ENCODE measurements around the gene SCN3B. TPM values are rescaled to one million over a fixed set of nuclear protein-coding genes. Genes with fewer than 3 reads are reported as not detected.
A peak's percentile ranks its signal among the peaks of the same experiment; 100 is the strongest.

Gene SCN3B
- total and polyA plus RNA-seq, 2 of the 13 experiments (the other 11 are each of a cell fraction or from before 2014, with no cell fraction given), result 0.07 to 0.11 TPM

GRCh38 chr11:123582992-123583504 is 71.4 kb downstream of the SCN3B start (continued):
- no peak for TF ChIP-seq ZHX2 (IDR thresholded peaks at IDR 0.05; ENCODE audit: low read depth)
- TF ChIP-seq ZHX2 (CRISPR knock-in tag; IDR thresholded peaks at IDR 0.05; ENCODE audit: borderline replicate concordance), result no peak
- TF ChIP-seq TCF7 (IDR thresholded peaks at IDR 0.05; ENCODE audit: low read depth), result no peak
- TF ChIP-seq ZNF251 (CRISPR knock-in tag; IDR thresholded peaks at IDR 0.05), result no peak
- TF ChIP-seq ZNF580 (CRISPR knock-in tag; IDR thresholded peaks at IDR 0.05; ENCODE audit: borderline replicate concordance, low read depth), result no peak
- no peak for TF ChIP-seq TRIM24 (CRISPR knock-in tag; IDR thresholded peaks at IDR 0.05)
- TF ChIP-seq GABPA (IDR thresholded peaks at IDR 0.05; ENCODE audit: low read depth, low read length), result 0 out of 2 replicates have a peak, but pooled peaks have one; percentile 7
- TF ChIP-seq GABPA (CRISPR knock-in tag; IDR thresholded peaks at IDR 0.05; ENCODE audit: low read depth), result no peak
- TF ChIP-seq ZBTB39 (CRISPR knock-in tag; IDR thresholded peaks at IDR 0.05), result no peak
- TF ChIP-seq ZSCAN9 (CRISPR knock-in tag; IDR thresholded peaks at IDR 0.05; ENCODE audit: borderline replicate concordance), result no peak
- TF ChIP-seq MAX (IDR thresholded peaks at IDR 0.05), result no peak
- TF ChIP-seq ISX (CRISPR knock-in tag; conservative IDR thresholded peaks at IDR 0.05), result no peak
- TF ChIP-seq ZNF18 (CRISPR knock-in tag; IDR thresholded peaks at IDR 0.05; ENCODE audit: insufficient replicate concordance), result no peak
